Ramos (cell line): ENCODE results near the gene B3GAT1.

Source experiments
- in situ Hi-C: fragments of 300-500 bp; cut with MboI; formaldehyde crosslinking; loops from one replicate; pipeline ENCODE4 v1.14.3; 2022; ENCODE audit warnings: low sequenced_read_pairs; ENCODE audit not compliant: unreplicated experiment

The B3GAT1 gene

GRCh38 chr11:134442246-134442645 is 30.2 kb upstream of the B3GAT1 start:
- in situ Hi-C loops, result no loop called here

GRCh38 chr11:134441706-134442105 is 29.7 kb upstream of the B3GAT1 start:
- in situ Hi-C loops, result no loop called here

- in situ Hi-C loops, result no loop called here
Observed at GRCh38 chr11:134441281-134441680, 29.2 kb upstream of the B3GAT1 start.

GRCh38 chr11:134440851-134441250 is 28.8 kb upstream of the B3GAT1 start:
- in situ Hi-C loops, result no loop called here

- in situ Hi-C loops, result no loop called here
Observed at GRCh38 chr11:134438542-134439537, 26.8 kb upstream of the B3GAT1 start.

- in situ Hi-C loops, result no loop called here
Observed at GRCh38 chr11:134437821-134438220, 25.8 kb upstream of the B3GAT1 start.

GRCh38 chr11:134436781-134437180 is 24.7 kb upstream of the B3GAT1 start:
- in situ Hi-C loops, result no loop called here

- in situ Hi-C loops, result no loop called here
Observed at GRCh38 chr11:134433806-134434205, 21.8 kb upstream of the B3GAT1 start.

GRCh38 chr11:134433251-134433650 is 21.2 kb upstream of the B3GAT1 start:
- in situ Hi-C loops, result no loop called here

- in situ Hi-C loops, result no loop called here
Observed at GRCh38 chr11:134432776-134433175, 20.7 kb upstream of the B3GAT1 start.

- in situ Hi-C loops, result no loop called here
Observed at GRCh38 chr11:134429106-134429505, 17.1 kb upstream of the B3GAT1 start.

GRCh38 chr11:134425816-134426536 is 13.9 kb upstream of the B3GAT1 start:
- in situ Hi-C loops, result no loop called here

GRCh38 chr11:134425413-134425812 is 13.4 kb upstream of the B3GAT1 start:
- in situ Hi-C loops, result no loop called here

- in situ Hi-C loops, result no loop called here
Observed at GRCh38 chr11:134423106-134423505, 11.1 kb upstream of the B3GAT1 start.

- in situ Hi-C loops, result no loop called here
Observed at GRCh38 chr11:134417871-134418840, 6.1 kb upstream of the B3GAT1 start.

GRCh38 chr11:134416726-134417125 is 4.7 kb upstream of the B3GAT1 start:
- in situ Hi-C loops, result no loop called here

GRCh38 chr11:134414766-134415765 is 3.0 kb upstream of the B3GAT1 start:
- in situ Hi-C loops, result no loop called here

- in situ Hi-C loops, result no loop called here
Observed at GRCh38 chr11:134413826-134414731, 2.0 kb upstream of the B3GAT1 start.
